ENCODE measurements around the gene UFL1.

The UFL1 gene

DNA sequence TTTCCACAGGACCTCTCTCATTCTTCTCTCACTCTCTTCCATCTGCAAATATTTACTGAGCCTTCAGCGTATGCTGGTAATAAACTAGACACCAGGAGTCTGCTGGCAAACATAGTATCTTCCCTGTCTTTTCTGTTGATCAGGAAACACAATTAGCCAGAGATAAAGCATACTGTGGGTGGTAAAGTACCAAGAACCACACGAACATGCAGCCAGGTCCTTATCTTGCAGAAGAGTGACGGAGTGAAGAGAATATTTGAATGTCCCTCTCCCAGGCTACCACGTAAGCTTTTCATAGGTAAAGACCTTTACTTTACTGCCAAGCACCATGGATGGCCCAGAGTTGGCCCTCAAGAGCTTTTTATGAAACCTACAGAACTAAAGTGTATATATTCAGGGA lies 54.6 kb downstream of the UFL1 start:
- DNase-seq = no peak

DNA sequence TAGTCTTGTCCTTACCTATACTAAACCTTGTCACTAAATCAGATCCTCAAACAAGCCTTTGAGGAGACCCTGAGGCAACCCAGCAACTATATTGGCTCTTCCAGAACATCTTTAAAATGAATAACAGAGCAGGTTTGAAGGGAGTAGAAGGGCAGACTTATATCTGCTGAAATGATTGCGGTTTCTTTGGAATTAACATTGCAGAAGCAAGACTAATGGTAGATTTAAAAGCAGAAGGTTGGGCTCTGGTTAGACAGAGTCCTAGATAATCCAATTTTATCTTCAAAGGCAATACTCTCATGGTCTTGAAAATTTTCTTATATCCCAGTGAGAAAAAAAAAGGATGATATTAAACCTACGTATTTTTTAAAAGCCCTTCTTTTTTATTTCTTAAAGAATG lies 60.4 kb downstream of the UFL1 start:
- no peak for DNase-seq

GRCh38 chr6:96582436-96582835 lies 60.8 kb downstream of the UFL1 start:
- no peak for DNase-seq

DNA sequence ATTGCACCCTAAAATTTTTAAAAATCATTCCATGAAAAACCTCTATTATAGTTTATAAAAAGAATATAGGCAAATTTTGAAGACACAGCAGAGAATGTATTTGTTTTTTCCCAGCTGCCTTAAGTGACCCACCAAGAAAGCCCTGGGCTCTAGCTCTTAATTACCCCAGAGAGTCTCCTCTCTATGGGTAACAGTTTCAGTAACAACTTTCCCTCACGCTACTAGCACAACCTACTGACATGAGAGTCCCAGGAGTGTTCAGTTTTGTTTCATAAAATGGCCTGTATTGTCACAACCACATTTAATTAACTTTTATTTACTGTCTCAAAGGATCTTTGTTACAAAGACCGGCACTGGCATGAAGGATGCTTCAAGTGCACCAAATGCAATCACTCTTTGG lies 82.8 kb downstream of the UFL1 start:
- DNase-seq = no peak

Measured in activated CD4-positive, alpha-beta T cell treated with anti-CD3 and anti-CD28 coated beads for 48 hours (primary cell).